Kidney capillary endothelial cell (primary cell): Measurements from ENCODE around the gene HRH1.
A peak's percentile ranks its signal among the peaks of the same experiment; 100 is the strongest.
"Not testable (repeated sequence)": the region's sequence is repeated elsewhere in the genome, so short reads cannot be mapped to it uniquely, and the experiment has no call there.

Experiments
- DNase-seq: peaks from one replicate; pipeline ENCODE4 v3.0.0-alpha.2; 2018; ENCODE audit warnings: low spot score

The HRH1 gene

DNA sequence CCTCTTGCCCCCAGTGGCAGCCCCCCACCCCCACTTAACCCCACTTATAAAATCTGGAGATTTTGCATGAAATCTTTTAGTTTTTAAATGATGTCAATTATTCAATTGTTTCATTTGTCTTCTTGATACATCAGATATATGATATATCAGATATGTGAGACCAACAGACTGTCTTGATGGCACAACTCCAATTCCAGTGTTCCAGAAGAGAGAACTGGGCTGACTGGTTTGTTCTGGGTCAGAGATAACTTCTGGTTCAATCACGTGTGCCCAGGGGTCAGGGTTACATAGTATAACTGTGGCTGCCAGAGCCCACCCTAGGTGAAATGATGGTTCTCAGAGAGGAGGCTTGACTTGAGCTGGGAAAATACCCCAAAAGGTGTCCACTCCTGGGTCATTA is 85.5 kb downstream of the HRH1 start:
- no peak for DNase-seq

DNA sequence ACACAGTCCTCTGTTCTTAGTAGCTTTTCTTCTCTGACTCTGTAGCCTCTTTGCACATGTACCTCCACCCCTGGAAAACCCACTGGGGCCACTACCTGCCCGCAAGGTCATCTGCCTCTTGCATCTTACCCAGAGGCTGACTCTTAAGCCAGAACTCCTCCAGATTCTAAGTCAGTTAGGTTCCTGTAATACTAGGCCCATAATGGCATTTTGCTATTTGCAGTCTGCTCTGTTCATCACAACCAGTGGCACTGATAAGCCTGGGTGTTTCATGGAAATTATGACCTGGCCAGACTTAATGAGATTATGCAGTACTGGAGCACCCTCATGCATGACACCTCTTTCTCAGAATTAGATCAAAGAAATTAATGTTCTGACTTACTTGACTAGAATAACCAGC is 86.2 kb downstream of the HRH1 start:
- DNase-seq, result no peak

DNA sequence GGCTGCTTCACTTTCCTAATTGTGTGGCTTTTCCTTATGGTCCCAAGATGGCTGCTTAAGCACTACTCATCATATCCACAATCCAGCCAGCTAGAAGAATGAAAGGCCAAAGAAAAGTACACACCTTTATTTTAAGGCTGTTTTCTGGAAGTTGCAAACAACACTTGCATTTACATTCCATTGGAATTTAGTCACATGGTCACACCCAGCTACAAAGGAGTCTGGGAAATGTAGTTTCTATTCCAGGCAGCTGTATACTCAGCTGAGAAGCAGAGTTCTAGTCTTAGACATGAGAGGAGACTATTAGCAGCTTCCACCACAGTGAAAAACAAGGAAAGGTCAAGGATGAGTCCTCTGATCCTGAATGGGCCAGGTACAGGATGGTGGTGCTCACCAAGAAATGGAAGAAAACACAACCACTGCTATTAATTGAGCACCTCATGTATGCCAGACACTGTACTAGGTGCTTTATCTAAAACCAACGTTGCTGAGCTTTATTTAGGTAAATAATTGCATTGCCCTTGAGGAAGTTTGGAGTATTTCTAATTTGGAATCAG is 89.9 kb downstream of the HRH1 start:
- no peak for DNase-seq

DNA sequence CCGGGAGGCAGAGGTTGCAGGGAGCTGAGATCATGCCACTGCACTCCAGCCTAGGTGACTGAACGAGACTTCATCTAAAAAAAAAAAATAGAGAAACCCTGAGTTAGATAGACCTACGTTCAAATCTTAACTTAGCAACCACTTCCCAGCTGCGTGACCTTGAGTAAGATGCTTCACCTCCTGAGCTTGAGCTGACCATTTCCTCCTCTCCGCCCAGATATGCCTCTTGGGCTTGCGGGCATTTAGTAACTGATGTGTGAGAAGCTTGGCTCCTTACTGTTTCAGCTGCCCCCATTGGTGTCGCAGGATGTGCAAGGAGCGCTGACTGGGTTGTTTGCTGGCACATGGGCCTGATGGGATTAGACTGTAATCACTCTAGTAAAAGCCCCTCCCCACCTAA is 91.0 kb downstream of the HRH1 start:
- DNase-seq, result no peak

DNA sequence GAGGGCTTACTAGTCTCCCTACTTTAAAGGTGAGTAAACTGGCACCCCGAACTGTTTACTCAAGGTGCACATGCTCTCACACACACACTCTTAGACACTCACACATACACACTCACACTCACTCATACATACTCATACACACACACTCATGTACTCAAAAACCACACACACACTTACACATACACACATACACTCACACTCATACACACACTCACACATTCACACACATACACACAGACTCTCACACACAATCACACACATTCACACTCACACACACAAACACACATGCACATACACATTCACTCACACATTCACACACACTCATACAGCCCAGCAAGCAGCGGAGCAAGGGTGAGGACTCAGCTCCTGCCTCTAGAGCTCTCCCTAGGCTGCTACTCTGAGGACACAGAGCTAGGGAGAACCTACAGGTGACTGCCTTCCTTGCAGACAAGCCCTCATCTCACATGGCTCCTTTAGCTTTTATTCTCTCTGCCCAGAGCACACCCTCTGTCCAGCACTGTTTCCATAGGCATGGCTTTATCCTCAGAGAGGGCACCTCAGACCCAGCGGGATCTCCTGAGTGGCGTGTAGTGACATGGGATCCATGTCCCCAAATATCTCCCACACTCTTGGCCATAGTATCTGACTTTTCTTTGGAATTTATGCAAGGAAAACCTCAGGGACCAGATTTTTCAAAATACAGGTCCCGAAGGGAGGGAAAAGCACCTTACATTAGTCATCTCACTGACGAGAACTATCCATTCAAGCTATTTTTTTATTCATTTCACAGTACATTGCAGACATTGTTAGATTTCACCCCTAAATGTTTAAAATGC is 91.8 kb downstream of the HRH1 start:
- DNase-seq, result no peak

DNA sequence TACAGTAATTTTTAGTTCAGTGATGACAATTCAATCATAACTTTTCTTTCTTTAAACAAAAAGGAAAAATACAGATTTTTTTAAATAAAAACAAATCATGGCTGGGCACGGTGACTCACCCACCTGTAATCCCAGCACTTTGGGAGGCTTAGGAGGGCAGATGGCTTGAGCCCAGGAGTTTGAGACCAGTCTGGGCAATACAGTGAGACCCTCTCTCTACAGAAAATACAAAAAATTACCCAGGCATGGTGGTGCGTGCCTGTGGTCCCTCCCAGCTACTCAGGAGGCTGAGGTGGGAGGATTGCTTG is 92.3 kb downstream of the HRH1 start:
- no peak for DNase-seq

DNA sequence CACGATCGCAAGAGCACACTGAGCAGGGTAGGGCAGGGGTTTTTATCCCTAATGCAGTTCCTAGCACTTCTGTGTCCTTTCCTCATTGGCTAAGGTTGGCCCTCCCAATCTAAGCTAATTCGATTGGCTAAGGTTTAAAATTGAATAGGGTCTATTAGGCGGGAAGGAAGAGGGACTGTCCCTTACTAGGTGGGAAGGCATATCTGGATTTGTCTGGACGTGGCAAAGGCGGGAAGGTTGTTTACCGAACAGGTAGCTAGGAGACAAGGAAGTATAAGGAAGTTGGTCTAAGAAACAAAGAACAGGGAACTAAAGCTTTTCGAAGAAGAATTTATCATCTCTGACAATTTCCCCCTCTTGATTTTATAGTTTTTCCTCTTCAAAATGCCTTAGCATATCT is 93.1 kb downstream of the HRH1 start:
- no peak for DNase-seq

DNA sequence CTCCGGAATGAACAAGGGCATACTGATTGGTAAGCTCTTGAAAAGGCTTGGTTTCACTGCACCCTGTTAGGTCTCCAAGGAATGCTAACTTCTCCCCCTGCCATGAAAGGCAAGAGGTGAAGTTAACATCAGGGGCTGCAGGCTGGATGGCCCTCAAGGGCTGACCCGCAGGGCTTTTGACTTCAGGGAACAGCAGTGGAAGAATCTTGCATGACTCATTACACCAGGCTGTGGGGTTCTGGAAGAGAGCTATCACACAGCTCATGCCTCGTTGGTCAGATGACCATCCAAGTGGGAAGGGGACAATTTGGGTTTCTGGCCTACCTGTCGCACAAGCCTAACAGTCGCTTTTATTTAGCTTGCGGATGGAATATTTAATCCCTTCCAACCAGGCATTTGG is 94.3 kb downstream of the HRH1 start:
- no peak for DNase-seq

DNA sequence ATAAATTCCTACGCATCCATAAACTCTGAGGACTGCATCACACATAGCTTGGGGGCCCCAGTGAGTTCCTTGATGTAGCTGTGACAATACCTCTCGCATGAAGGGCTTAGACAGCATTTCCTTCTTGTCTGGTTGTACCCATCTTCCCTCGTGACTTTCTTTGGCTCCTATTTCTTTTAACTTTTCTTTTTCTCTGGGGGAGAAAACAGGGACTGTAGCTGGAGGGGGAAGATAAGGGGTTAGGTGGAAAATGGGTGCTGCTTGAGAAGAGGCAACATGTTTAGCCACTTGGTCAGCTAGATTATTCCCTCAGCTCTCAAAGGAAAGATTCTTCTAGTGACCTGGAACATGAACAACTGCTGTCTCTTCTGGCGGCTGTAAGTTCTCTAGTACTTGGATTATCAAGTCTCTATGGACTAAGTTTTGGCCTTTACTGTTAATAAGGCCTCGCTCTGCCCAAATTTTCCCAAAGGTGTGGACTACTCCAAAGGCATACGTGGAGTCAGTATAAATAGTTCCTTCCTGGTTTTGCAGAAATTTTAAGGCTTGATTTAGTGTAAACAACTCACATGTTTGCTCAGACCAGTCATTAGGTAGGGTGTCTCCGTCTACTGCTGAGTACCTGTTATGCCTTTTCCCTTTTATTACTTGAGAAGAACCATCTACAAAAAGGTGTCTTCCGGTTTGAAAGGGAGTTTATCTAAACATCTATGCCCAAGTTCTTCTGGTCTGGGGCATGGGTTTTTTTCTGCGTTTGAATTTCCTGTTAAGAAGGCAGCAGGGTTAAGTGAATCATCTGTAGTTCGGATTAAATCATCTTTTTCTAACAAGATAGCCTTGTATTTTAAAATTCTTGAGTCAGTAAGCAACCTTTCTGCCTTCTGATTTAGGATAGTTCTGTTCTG is 96.9 kb downstream of the HRH1 start:
- no peak for DNase-seq

DNA sequence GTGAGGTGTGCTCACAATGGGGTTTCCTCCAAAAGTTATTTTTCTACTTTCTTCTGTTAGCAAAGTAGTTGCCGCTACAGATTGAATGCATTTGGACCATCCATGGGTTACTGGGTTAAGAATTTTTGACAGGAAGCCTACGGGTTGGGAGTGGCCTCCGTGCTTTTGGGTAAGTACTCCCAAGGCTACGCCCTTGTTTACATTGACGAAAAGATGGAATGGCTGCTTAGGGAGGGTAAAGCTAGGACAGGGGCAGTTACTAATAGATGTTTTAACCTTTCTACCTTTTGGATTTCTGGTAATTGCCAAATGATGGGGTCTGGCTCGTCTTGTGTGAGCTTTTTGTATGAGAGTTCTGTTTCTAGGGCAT is 97.5 kb downstream of the HRH1 start:
- no peak for DNase-seq

DNA sequence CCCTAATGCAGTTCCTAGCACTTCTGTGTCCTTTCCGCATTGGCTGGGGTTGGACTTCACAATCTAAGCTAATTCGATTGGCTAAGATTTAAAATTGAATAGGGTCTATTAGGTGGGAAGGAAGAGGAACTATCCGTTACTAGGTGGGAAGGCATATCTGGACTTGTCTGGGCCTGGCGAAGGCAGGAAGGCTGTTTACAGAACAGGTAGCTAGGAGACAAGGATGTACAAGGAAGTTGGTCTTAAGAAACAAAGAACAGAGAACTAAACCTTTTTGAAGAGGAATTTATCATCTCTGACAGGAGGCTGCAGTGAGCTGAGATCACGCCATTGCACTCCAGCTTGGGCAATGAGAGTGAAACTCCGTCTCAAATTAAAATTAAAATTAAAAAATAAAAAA is 100.6 kb downstream of the HRH1 start:
- DNase-seq, result no peak

DNA sequence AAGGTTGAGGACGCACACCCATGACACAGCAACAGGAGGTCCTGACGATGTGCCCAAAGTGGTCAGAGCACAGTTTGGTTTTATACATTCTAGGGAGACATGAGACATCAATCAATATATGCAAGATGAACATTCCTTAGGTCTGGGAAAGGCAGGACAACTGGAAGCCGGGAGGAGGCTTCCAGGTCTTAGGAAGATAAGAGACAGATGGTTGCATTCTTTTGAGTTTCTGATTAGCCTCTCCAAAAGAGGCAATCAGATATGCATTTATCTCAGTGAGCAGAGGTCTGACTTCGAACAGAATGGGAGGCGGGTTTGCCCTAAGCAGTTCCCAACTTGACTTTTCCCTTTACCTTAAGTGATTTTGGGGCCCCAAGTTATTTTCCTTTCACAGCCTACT is 101.2 kb downstream of the HRH1 start:
- DNase-seq, result not testable (repeated sequence)

DNA sequence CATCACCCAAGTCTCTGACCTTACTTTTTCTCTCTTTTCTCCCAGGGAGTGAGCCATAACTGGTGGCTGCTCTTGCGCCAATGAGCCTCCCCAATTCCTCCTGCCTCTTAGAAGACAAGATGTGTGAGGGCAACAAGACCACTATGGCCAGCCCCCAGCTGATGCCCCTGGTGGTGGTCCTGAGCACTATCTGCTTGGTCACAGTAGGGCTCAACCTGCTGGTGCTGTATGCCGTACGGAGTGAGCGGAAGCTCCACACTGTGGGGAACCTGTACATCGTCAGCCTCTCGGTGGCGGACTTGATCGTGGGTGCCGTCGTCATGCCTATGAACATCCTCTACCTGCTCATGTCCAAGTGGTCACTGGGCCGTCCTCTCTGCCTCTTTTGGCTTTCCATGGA is 104.7 kb downstream of the HRH1 start:
- no peak for DNase-seq

DNA sequence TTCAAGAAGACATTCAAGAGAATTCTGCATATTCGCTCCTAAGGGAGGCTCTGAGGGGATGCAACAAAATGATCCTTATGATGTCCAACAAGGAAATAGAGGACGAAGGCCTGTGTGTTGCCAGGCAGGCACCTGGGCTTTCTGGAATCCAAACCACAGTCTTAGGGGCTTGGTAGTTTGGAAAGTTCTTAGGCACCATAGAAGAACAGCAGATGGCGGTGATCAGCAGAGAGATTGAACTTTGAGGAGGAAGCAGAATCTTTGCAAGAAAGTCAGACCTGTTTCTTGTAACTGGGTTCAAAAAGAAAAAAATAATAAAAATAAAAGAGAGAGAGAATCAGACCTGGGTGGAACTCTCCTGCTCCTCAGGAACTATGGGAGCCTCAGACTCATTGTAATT is 106.2 kb downstream of the HRH1 start:
- no peak for DNase-seq

DNA sequence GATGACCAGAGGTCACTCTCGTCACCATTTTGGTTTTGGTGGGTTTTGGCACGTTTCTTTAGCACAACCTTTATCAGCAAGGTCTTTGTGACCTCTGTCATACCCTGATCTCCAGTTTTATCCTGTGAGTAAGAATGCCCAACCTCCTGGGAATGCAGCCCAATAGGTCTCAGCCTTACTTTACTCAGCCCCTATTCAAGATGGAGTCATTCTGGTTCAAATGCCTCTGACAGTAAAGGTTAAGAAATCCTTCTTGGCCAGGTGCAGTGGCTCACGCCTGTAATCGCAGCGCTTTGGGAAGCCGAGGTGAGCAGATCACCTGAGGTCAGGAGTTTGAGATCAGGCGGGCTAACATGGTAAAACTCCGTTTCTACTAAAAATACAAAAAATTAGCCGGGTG is 114.7 kb downstream of the HRH1 start:
- DNase-seq, result no peak

DNA sequence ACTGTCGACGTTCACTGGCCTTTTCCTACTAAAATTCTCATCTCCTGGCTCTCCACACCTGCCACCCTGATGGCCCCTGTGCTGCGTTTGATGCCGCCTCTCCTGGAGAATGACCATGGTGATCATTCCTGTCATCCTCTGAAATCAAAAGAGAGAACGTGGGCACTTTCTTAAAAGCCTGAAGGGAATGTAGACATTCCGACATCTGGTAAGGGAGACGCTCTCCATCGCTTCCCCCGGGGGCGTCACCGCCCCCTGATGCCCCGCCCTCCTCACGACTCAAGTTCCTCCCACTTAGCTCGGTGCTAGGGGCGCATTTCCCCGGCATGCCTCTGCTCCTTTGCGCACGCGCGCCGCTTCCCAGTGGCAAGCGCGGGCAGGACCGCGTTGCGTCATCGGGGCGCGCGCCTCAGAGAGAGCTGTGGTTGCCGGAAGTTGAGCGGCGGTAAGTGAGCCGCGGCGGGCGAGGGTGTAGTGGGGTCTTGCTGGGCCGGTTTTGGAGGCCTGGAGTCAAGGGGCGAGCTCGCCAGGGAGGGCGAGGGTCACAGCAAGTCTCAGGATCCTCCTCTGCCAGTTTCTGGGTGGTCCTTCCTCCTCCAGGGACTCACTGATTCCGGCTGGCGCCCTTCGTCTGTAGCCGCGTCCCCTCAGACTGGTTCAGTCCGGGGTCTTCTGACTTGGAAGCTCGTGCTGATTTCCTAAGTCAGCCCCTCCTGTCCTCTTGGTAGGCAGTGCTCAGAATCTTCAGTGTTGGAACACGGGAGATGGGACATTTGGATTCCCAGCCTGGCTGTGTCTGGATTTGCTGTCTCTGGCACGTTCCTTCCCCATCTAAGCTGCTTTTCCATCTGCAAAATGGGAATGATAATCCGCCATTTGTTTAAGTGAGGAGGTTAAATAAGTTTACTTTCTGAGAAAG is 118.0 kb downstream of the HRH1 start, which contains the start of gene ATG7:
Gene ATG7 (plus strand): TSS at position 412 of the 919 bp plus-strand sequence. CDS start 26,299 bp downstream, outside the sequence.
- peak; percentile 93 for DNase-seq

DNA sequence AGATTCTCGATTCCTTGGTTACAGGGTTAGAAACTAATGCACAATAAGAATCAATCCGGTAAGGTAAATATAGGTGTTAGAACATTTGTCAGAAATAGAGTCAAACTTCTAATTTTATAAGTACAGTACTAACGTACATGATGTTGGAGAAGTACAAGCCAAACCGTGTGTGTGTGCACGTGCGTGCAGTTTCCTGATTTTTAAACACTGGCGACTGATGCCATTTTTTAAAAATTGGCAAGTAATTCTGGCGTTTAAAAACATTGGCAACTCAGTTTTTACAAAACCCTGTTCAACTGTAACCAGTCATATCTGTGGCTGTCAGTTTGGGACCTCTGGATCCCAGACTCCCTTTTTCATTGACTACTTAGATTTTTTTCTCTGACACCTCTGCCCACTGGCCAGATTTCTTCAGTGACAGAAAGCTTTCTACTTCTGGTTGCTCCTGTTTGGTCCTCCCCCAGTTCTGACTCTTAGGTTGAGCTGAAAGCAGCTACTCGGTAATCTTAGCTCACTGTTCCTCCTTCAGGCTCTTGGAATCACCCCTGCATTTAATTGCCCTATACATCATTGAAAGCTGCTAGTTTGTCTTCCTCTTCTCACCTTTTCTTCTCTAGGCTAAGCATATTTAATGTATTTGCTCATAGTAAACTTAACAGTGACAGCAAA is 118.7 kb downstream of the HRH1 start:
- no peak for DNase-seq

DNA sequence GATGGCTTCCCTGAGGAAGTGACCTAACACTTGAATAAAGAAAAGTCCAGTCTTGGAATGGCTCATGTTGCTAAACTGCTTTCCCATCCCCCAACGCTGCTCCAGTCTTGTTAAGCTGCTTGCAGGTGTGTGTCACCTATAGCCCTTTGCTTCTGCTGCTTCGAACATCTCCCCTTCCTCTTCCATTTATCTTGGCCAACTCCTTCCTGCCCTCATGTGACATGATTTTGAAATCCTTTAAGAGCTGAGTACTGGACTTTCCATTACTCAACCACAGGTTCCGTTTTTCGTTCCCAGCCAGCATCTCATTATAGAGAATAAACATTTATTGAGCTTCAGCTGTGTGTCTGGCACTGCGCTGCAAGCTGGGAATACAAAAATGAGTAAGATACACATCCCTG is 119.6 kb downstream of the HRH1 start:
- DNase-seq, result no peak

DNA sequence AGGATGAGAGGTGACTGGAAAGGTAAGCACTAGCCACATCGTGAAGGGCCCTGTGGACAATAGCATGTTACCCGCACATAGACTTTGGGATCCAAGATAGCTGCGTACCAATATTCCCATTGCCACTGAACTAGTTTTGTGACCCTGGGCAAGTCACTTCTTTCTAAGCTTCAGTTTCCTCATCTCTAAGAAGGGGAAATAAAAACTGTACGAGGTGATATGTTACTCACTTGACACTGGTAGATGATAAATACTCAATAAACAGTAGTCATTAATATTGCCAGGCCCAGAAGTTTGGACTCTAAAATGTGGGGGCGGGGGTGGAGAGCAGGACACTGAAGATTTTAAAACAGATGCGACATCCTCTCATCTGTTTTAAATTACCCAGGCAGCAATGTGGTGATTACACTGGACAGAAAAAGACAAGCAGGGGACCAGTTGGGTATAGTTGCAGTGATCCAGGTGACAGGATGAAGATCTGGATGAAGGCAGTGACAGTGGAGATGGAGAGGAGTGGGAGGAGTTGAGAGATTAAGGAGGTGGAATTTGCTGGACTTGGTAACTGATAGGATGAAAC is 120.4 kb downstream of the HRH1 start:
- no peak for DNase-seq

DNA sequence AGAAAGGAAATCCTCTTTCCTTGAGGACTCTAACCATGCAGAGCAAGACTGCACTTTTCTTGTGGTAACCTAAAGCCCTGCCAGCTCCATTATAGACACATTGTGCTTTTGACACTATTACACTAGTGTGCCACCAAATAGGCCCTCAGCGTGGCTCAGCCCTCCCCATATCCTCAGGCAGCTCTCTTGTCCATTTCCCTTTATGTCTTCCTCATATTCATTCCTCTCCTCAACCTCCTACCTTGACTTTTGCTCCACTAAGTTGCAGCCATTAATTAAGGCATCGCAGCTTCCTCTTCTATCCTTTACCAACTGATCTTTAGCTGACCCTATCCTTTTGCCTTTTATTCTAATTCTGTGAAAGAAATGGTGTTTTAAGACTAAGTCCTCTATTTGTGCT is 121.6 kb downstream of the HRH1 start:
- no peak for DNase-seq

DNA sequence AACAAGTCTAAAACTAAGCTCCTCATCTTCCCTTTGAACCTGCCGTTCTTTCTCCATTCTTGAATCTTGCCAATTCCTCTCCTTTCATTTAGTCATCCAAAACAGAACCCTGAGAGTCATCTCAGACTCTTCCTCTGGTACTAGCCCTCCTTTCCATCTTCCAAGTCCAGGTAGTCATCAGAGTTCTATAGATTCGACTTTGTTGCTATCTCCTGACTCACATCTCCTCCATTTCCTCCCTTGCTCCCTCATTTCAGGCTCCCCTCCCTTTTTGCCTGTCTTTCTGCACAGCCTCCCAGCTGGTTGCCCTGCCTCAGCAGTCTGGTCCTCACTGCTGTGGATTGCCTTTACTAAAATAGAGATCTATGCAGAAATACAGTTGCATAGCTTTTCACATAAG is 122.6 kb downstream of the HRH1 start:
- DNase-seq, result no peak
